HG02588 (cell line): Measurements from ENCODE around the gene PCF11.
A peak's percentile ranks its signal among the peaks of the same experiment; 100 is the strongest.

Experiments used
- ATAC-seq: cut with Tn5 transposase; IDR thresholded peaks from one replicate; pipeline ENCODE4 v1.9.1; 2021; ENCODE audit warnings: mild to moderate bottlenecking, moderate library complexity; ENCODE audit not compliant: unreplicated experiment

Gene PCF11

GRCh38 chr11:83153764-83154163 is 3.2 kb upstream of the PCF11 start:
- ATAC-seq: no peak

GRCh38 chr11:83156144-83156995 is 561 bp upstream of the PCF11 start:
- ATAC-seq: peak; percentile 94

- ATAC-seq: no peak
Measured at GRCh38 chr11:83157594-83158356, 844 bp downstream of the PCF11 start.

GRCh38 chr11:83158357-83158786 is 1.4 kb downstream of the PCF11 start:
- ATAC-seq: no peak

GRCh38 chr11:83158965-83159901 is 2.3 kb downstream of the PCF11 start:
- ATAC-seq: no peak

- no peak for ATAC-seq
Measured at GRCh38 chr11:83159902-83160865, 3.3 kb downstream of the PCF11 start.

- ATAC-seq: no peak
Measured at GRCh38 chr11:83161610-83162199, 4.8 kb downstream of the PCF11 start.

GRCh38 chr11:83162377-83162776 is 5.4 kb downstream of the PCF11 start:
- no peak for ATAC-seq

GRCh38 chr11:83166193-83166866 is 9.4 kb downstream of the PCF11 start:
- ATAC-seq: no peak

GRCh38 chr11:83168756-83169155 is 11.8 kb downstream of the PCF11 start:
- ATAC-seq: no peak

- no peak for ATAC-seq
Measured at GRCh38 chr11:83170865-83171264, 13.9 kb downstream of the PCF11 start.

- ATAC-seq: no peak
Measured at GRCh38 chr11:83172551-83172950, 15.6 kb downstream of the PCF11 start.

GRCh38 chr11:83174008-83174407 is 17.1 kb downstream of the PCF11 start:
- peak; percentile 52 for ATAC-seq

GRCh38 chr11:83175815-83176214 is 18.9 kb downstream of the PCF11 start:
- no peak for ATAC-seq

- ATAC-seq: no peak
Measured at GRCh38 chr11:83181815-83182214, 24.9 kb downstream of the PCF11 start.

- no peak for ATAC-seq
Measured at GRCh38 chr11:83185767-83186166, 28.8 kb downstream of the PCF11 start.

- no peak for ATAC-seq
Measured at GRCh38 chr11:83187465-83187864, 30.5 kb downstream of the PCF11 start.

GRCh38 chr11:83191491-83191890 is 34.6 kb downstream of the PCF11 start:
- ATAC-seq: no peak

GRCh38 chr11:83191986-83192385 is 35.1 kb downstream of the PCF11 start:
- no peak for ATAC-seq
